Activated CD8-positive, alpha-beta memory T cell treated with anti-CD3 and anti-CD28 coated beads, Interleukin-2, amount 10 ng/mL, durations not matched to agents 7 days and 5 days (primary cell): ENCODE data around the gene FGF3. TPM values are rescaled to one million over a fixed set of nuclear protein-coding genes. Genes with fewer than 3 reads are reported as not detected.

ENCODE experiments used
- ATAC-seq: fragments of 150-1000 bp; cut with Tn5 transposase; one replicate; pipeline ENCODE4 v1.10.0; 2021; ENCODE audit warnings: moderate library complexity
- CTCF ChIA-PET: fragments of 350-600 bp; sonication (Branson Sonifier 250); formaldehyde crosslinking; loops from one replicate; lab custom pipeline; 2021; ENCODE audit warnings: antibody characterized with exemption; lab: Charles Lee
- DNase-seq: peaks from one replicate; pipeline ENCODE4 v3.0.0-alpha.2; 2020
- H3K27ac Mint-ChIP-seq: one replicate; pipeline ENCODE4 v1.8.0; 2021; ENCODE audit warnings: mild to moderate bottlenecking, mixed read lengths
- H3K27me3 Mint-ChIP-seq: one replicate; pipeline ENCODE4 v1.8.0; 2021; ENCODE audit warnings: mixed read lengths
- H3K36me3 Mint-ChIP-seq: one replicate; pipeline ENCODE4 v1.8.0; 2021; ENCODE audit warnings: mild to moderate bottlenecking, mixed read lengths
- H3K4me1 Mint-ChIP-seq: one replicate; pipeline ENCODE4 v1.8.0; 2021; ENCODE audit warnings: mixed read lengths
- H3K4me3 Mint-ChIP-seq: one replicate; pipeline ENCODE4 v1.8.0; 2021; ENCODE audit warnings: mild to moderate bottlenecking, moderate library complexity, mixed read lengths
- H3K9me3 Mint-ChIP-seq: one replicate; pipeline ENCODE4 v1.8.0; 2022; ENCODE audit warnings: low read depth, mixed read lengths
- total RNA-seq, 2 experiments: library from RNA; stranded (reverse); gene quantifications; one replicate each; pipeline ENCODE4 v1.2.3, GENCODE V29; 2021

FGF3 gene
- total RNA-seq, 2 experiments from 2014 or later, result not detected

DNA sequence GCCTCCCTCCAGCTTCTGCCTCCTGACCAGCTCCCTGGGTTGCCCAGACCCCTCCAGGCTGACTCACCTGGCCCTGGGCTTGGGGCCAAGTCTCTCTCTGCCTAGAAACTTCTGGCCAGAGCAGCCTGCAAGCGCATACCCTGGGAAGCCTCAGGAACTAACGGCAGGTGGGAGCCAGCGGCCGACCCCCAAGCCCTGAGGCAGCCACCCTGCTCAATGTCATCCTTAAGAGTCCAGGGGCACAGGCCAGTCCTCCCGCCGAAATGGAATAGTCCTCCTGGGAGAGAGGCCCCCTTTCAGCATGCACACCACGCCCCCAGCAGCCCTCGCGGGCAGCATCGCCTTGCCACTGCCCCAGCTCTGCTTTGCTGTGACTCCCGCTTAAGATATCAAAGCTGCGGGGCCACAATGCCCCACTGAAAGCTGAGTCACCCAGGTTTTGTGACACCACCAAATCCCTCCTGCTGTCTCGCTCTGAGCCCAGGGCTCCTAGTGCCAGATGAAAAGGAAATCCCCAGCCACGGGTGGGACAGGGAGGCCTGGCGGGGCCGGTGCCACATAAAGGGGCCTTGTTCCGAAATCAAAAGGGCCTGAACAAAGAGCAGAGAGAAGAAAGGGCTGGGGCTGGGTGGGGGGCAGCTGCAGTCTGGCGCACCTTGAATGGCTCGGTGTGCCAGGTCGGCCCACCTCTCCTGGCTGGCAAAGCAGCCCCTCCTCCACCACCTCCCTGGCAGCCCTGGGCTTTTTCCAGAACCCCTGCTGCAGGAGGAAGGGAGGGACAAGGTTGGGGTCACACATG is 21.4 kb upstream of the FGF3 start:
- H3K36me3 Mint-ChIP-seq, result peaks cover 3% of the 10 kb centered on the region
- CTCF ChIA-PET, result interaction anchor here (1.2 kb wide), 1 partner anchor 11 kb away, joined by 3 read pairs; no protein-coding TSS in a partner anchor
- no peak for DNase-seq
- H3K27ac Mint-ChIP-seq, result no peak overlapping the region
- peaks cover 21% of the 10 kb centered on the region for H3K27me3 Mint-ChIP-seq
- no peak overlapping the region for H3K4me3 Mint-ChIP-seq
- peaks cover 14% of the 10 kb centered on the region for H3K4me1 Mint-ChIP-seq
- peaks cover 7% of the 10 kb centered on the region for H3K9me3 Mint-ChIP-seq
- ATAC-seq, result no peak

GRCh38 chr11:69839516-69839915 is 20.3 kb upstream of the FGF3 start:
- Mint-ChIP-seq H3K4me1 (peaks cover 23% of the 10 kb centered on the region), H3K9me3 (peaks cover 7% of the 10 kb centered on the region), H3K27me3 (peaks cover 30% of the 10 kb centered on the region), H3K36me3 (peaks cover 3% of the 10 kb centered on the region), H3K4me3 (no peak overlapping the region), H3K27ac (no peak overlapping the region)
- CTCF ChIA-PET, result no interaction called here
- DNase-seq, result no peak
- ATAC-seq, result no peak

DNA sequence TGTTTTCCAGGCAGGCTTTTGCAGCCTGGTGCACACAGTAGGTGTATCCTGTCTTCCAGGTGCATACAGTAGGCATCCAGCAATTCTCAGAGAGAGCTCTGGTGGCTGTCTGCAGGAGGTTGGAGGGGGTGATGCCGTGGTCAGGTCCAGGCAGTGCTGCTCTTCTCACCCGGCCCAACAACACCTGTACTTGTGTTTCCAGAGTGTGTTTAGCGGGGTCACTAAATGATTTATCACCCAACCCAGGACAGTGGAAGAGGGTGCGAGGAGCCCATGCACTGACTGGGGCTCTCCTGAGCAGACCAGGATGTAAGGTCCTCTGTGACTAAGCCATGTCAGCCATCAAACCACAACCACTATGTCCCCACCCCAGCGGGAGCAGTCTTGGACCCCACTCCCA is 18.6 kb upstream of the FGF3 start:
- Mint-ChIP-seq H3K36me3 (peaks cover 3% of the 10 kb centered on the region), H3K27ac (no peak overlapping the region), H3K9me3 (peaks cover 7% of the 10 kb centered on the region), H3K4me3 (no peak overlapping the region), H3K4me1 (peaks cover 23% of the 10 kb centered on the region), H3K27me3 (peaks cover 45% of the 10 kb centered on the region)
- ATAC-seq (no peak), DNase-seq (no peak)
- CTCF ChIA-PET, result no interaction called here

DNA sequence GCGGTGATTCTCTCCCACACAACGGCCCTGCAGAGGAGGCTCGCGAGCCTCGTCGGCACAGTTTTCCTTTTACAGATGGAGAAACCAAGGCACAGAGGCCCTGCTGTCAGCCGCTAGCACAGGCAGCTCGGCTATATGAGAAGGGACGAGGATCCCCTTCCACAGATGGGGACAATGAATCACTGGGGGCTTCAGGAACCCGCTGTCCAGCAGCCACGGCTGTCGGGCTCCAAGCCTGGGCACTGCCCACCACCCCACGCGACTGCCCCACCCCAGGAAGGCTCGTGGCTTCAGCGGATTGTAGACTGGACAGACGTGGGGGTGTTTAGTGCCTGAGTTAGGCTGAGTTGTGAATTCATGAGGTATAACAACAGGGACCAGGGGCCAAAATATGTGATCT is 17.2 kb upstream of the FGF3 start:
- peaks cover 23% of the 10 kb centered on the region for H3K4me1 Mint-ChIP-seq
- peaks cover 51% of the 10 kb centered on the region for H3K27me3 Mint-ChIP-seq
- peaks cover 4% of the 10 kb centered on the region for H3K9me3 Mint-ChIP-seq
- DNase-seq, result no peak
- H3K4me3 Mint-ChIP-seq, result no peak overlapping the region
- no peak overlapping the region for H3K27ac Mint-ChIP-seq
- H3K36me3 Mint-ChIP-seq, result peaks cover 3% of the 10 kb centered on the region
- CTCF ChIA-PET, result no interaction called here
- no peak for ATAC-seq

- Mint-ChIP-seq H3K36me3 (no peaks in the 10 kb centered on the region), H3K9me3 (no peaks in the 10 kb centered on the region), H3K27me3 (peaks cover 50% of the 10 kb centered on the region), H3K27ac (no peak overlapping the region), H3K4me1 (peaks cover 21% of the 10 kb centered on the region), H3K4me3 (no peak overlapping the region)
- DNase-seq (peak; percentile 44), ATAC-seq (no peak)
- CTCF ChIA-PET, result no interaction called here
These were observed 15.9 kb upstream of the FGF3 start for GRCh38 chr11:69834811-69835800.

DNA sequence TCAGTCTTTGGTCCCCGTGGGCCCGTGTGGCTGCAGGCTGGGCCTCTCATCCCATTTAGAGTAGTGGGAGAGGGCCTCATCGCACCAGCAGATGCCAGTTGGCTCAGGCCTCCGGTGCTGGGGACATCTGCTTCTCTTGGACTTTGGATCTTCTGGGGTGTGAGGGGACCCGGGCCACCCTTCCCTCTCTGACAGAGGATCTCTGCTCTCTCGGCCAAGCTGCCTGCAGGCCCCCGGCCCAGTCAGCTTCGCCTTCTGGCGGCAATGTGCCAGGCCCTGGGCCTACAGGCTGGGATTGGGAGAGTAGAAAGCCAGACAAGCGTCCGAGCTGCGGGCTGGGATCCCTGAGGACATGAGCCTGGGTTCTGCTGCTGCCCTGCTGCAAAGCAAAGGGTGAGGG is 15.0 kb upstream of the FGF3 start:
- Mint-ChIP-seq H3K9me3 (no peaks in the 10 kb centered on the region), H3K4me1 (peaks cover 21% of the 10 kb centered on the region), H3K27me3 (peaks cover 50% of the 10 kb centered on the region), H3K36me3 (no peaks in the 10 kb centered on the region), H3K4me3 (no peak overlapping the region), H3K27ac (no peak overlapping the region)
- CTCF ChIA-PET, result no interaction called here
- ATAC-seq (no peak), DNase-seq (no peak)

DNA sequence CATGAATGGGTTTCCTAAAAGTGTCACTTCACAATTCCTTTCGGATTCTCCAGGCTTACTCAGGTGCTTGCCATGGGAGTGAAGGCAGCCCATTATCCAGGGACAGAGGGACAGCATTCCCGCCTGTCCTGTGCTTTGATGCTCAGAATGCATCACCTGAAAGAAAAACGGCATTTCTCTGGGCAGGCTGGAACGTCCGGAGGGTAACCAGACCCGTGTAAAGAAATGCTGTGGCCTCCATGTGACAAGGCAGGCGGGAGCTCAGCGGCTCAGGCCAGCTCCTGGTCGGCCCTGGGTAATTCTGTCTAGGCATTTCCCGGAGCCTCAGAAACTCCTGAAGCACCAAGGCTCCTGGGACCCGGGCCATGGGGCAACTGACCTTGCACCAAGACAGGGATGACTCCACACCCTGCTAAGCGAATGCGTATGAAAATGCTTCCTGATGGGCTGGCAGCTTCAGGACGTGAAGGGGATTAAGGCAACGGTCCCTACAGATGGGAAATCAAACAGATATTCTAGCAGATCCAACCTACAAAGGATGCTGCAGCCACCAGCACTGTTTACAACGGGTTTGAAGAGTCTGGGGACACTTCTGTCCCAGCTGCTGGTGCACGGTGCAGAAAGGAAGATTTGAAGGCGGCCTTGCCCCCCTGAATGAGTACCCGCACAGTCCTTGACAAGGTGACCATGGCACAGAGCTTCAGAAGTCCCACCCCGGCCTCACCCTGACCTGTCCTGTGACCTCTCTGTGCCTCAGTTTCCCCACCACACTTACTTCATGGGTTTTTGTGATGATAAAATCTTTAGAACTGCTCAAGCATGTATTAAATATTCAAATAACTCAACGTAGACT is 13.6 kb upstream of the FGF3 start:
- H3K9me3 Mint-ChIP-seq, result no peaks in the 10 kb centered on the region
- H3K4me1 Mint-ChIP-seq, result peaks cover 15% of the 10 kb centered on the region
- no peak overlapping the region for H3K27ac Mint-ChIP-seq
- CTCF ChIA-PET, result interaction anchor here (0.6 kb wide), 1 partner anchor 10 kb away, joined by 3 read pairs; no protein-coding TSS in a partner anchor
- no peak for DNase-seq
- no peak overlapping the region for H3K4me3 Mint-ChIP-seq
- ATAC-seq, result no peak
- H3K27me3 Mint-ChIP-seq, result peaks cover 45% of the 10 kb centered on the region
- no peaks in the 10 kb centered on the region for H3K36me3 Mint-ChIP-seq

- ATAC-seq (no peak), DNase-seq (no peak)
- CTCF ChIA-PET, result no interaction called here
- Mint-ChIP-seq H3K27me3 (peaks cover 43% of the 10 kb centered on the region), H3K4me3 (no peak overlapping the region), H3K9me3 (no peaks in the 10 kb centered on the region), H3K27ac (no peak overlapping the region), H3K36me3 (no peaks in the 10 kb centered on the region), H3K4me1 (peaks cover 14% of the 10 kb centered on the region)
These were observed 12.8 kb upstream of the FGF3 start for GRCh38 chr11:69831985-69832384.

DNA sequence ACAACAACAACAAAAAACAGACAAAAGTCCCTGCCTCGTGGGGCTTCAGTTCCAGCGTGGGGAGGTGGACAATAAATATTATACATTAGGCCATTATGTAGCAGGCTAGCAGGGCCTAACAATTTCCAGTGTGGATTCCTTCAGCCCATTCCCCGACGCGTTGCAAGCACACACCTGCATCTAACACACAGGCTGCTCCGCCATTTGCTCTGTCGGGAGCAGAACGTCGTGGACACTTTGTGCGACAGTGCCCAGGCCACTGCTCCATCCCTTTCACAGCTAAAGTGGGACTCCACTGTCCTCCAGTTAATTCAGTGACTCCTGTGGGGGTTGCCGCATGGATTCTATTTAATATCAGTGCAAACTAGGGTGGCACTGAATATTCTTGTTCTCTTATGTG is 10.9 kb upstream of the FGF3 start:
- ATAC-seq (no peak), DNase-seq (no peak)
- Mint-ChIP-seq H3K9me3 (no peaks in the 10 kb centered on the region), H3K4me1 (peaks cover 5% of the 10 kb centered on the region), H3K27me3 (peaks cover 36% of the 10 kb centered on the region), H3K4me3 (no peak overlapping the region), H3K36me3 (no peaks in the 10 kb centered on the region), H3K27ac (no peak overlapping the region)
- CTCF ChIA-PET, result no interaction called here

DNA sequence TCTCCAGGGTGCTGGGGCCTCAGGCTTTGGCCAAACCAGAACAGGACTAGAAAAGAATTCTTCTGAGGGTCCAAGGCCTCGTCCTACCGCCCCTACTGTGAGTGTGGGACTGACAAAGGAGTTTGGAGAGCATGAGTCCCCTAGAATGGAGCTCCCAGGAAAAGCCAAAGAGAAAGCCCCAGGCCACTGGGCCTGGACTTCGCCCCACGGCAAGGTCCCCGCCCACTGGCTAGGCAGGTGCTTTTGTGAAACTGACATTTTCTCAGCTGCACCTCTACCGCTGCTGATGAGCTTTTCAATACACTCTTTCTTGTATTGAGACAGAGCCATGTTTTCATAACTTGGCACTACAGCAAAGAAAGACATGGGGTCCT is 9.7 kb upstream of the FGF3 start:
- Mint-ChIP-seq H3K27me3 (peaks cover 27% of the 10 kb centered on the region), H3K27ac (no peak overlapping the region), H3K36me3 (no peaks in the 10 kb centered on the region), H3K9me3 (no peaks in the 10 kb centered on the region), H3K4me1 (no peaks in the 10 kb centered on the region), H3K4me3 (no peak overlapping the region)
- DNase-seq, result no peak
- CTCF ChIA-PET, result interaction anchor here (1.2 kb wide), 1 partner anchor 12 kb away, joined by 3 read pairs; no protein-coding TSS in a partner anchor
- ATAC-seq, result no peak

DNA sequence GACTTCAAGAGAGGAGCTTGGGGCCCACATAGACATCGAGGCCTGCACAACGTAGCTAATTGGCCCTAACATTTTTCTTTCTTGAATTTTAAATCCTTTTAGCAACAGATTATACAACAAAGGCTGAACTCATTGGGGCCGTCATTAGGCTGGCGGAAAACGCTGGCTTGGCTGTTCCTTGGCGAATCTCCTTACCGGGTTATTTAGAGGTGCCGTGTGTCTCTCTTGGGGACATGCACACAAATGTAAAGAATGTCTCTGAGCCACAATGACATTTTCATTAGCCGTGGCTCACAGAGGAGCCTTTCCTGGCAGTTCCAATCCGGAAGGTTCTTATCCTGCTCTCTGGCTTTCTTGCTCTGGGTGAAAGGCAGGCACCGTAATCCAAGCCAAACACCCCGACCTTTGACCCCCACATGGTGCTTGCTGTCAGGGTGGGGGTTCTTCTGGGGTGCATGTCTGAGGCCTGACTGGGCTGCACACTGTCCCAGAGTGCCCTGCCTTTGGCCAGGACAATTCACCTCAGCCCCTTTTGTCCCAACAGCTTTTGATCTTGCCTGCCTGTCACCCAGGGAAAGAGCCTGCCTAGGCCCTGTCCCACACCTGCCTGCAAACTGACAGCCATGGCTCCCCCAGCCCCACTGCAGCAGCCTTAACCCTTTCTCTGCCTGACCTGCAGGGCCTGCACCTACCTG is 9.2 kb upstream of the FGF3 start:
- ATAC-seq (no peak), DNase-seq (no peak)
- CTCF ChIA-PET, result interaction anchor here (1.2 kb wide), 1 partner anchor 12 kb away, joined by 3 read pairs; no protein-coding TSS in a partner anchor
- no peak overlapping the region for H3K27ac Mint-ChIP-seq
- no peaks in the 10 kb centered on the region for H3K9me3 Mint-ChIP-seq
- H3K27me3 Mint-ChIP-seq, result peaks cover 24% of the 10 kb centered on the region
- no peaks in the 10 kb centered on the region for H3K4me1 Mint-ChIP-seq
- no peaks in the 10 kb centered on the region for H3K36me3 Mint-ChIP-seq
- no peak overlapping the region for H3K4me3 Mint-ChIP-seq

GRCh38 chr11:69826773-69827172 is 7.6 kb upstream of the FGF3 start:
- H3K9me3 Mint-ChIP-seq, result no peaks in the 10 kb centered on the region
- no peak for ATAC-seq
- CTCF ChIA-PET, result no interaction called here
- no peak for DNase-seq
- H3K36me3 Mint-ChIP-seq, result no peaks in the 10 kb centered on the region
- no peak overlapping the region for H3K4me3 Mint-ChIP-seq
- no peaks in the 10 kb centered on the region for H3K4me1 Mint-ChIP-seq
- peaks cover 17% of the 10 kb centered on the region for H3K27me3 Mint-ChIP-seq
- no peak overlapping the region for H3K27ac Mint-ChIP-seq
